HG03045 (cell line): Measurements from ENCODE around the gene ZNF454.

ENCODE experiments used
- ATAC-seq: cut with Tn5 transposase; IDR thresholded peaks from one replicate; pipeline ENCODE4 v1.9.1; 2021; ENCODE audit warnings: mild to moderate bottlenecking, moderate library complexity; ENCODE audit not compliant: unreplicated experiment

ZNF454 gene

DNA sequence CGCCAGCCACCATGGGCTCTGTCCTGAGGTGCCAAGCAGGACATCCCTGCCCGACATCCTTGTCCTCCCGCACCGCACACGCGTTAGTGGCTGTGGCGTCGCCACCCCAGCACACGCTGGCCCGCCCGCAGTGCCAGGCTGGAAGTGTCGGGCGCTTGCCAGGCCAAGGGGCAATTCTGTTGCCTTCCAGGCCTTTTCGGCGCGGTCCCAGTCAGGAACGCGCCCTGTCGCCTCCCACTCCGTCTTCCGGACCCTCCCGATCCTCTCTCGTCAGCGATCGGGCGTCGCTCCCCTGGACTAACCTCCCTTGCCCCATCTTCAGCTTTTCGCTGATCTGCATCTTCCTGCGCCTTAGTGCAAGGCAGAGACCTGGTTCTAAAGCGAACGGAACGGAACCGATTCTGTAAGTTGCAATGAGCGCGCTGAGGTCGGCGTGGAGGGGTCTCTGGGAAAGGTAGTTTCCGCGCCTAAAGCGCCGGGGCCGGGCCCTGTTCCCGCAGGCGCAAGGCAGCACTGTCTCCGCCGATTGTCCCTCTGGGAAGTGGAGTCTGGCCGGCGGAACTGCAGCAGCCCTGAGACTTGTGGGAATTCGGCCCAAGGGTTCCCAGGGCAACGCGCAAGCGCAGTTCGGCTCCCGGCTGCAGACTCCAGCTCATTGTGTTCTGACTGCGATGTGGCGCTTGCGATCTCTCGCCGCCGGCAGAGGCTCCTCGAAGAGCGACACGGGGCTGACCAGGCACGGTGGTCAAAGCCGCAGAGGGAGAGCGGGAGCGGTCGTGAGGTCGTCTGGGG lies at the start of gene ZNF454:
TSS of gene ZNF454 (plus strand) at position 630 of the 792 bp plus-strand sequence. CDS start 1,594 bp downstream, outside the sequence.
- ATAC-seq: no peak

DNA sequence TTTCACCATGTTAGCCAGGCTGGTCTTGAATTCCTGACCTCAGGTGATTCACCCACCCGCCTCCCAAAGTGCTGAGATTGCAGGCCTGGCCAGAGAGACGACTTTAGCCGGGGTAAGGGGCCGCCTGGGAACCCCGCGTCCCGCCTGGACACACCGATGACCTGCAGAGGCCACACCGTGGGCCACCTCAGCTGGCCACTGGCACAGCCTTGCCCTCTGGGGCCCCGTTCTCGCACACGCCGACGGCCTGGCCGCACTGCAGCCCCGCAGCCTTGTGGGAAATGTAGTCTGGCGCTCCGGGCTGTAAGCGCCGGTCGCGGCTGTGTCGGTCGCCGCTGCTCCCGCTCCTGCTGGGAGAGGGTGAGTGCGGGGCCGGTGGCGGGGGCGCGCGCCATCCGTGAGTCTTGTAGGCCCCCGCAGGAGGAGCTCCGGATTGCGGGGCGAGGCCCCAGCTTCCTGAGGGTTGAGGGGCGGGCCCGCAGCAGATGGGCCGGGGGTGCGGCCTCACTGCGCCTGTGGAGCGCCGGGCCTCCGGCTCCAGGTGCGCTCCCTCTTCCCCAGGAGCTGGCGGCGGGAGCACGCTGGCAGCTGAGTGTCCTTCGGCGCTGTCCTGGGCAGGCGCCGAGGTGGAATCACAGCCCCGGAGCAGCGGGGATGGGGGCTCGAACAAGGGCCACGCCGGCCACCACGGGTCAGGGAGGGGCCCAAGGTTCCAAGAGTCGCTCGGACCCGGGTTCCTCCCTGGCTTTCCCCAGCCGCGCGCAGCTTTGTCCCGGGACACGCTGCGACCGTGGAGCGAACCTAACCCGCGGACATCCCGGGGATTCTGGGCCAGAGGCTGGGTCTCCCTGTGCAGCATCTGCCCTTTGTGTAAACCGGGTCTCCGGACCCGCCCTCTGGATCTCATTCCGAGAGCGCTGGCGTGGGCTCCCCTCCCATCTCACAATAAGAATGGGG lies 45.1 kb upstream of the ZNF454 start, which contains the start of gene ZFP2:
TSS of gene ZFP2 (plus strand) at position 299 of the 957 bp plus-strand sequence. CDS start 35,401 bp downstream, outside the sequence.
- ATAC-seq: no peak

DNA sequence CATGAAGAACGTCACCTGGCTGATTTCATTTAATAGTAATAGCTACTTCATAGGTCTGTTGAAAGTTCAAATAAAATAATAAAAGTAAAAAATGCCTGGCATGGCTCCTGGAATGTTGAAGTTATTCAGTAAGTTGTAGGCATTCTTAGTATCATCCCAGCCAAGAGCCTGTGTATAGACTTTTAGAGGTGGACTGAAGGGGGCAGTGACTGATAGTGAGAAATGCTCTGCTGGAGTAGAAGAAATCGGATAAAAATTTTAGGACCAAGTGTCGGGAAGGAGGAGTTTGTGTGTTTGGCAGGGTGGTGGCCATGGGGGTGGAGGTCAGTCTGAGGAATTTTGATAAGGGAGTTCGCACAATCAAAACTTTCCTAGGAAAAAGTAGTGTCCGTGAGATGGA lies 41.7 kb upstream of the ZNF454 start:
- no peak for ATAC-seq

DNA sequence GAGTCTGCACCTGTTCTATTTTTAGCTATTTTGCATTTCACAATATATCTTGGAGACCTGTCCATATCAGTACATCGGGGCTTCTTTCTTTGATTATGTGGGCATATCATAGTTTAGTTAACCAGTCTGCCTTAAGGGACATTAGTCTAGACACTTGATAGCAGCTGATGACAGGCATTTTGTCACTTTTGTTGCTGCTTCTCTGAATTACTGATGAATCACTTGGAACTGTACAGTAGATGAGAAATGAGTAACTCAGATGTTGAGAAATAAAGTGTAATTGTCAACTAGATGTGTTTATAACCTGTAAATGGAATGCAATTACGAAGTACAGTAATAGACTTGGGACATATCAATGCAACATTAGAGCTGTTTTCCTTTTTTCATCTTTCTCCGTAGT lies 38.1 kb upstream of the ZNF454 start:
- ATAC-seq: no peak

DNA sequence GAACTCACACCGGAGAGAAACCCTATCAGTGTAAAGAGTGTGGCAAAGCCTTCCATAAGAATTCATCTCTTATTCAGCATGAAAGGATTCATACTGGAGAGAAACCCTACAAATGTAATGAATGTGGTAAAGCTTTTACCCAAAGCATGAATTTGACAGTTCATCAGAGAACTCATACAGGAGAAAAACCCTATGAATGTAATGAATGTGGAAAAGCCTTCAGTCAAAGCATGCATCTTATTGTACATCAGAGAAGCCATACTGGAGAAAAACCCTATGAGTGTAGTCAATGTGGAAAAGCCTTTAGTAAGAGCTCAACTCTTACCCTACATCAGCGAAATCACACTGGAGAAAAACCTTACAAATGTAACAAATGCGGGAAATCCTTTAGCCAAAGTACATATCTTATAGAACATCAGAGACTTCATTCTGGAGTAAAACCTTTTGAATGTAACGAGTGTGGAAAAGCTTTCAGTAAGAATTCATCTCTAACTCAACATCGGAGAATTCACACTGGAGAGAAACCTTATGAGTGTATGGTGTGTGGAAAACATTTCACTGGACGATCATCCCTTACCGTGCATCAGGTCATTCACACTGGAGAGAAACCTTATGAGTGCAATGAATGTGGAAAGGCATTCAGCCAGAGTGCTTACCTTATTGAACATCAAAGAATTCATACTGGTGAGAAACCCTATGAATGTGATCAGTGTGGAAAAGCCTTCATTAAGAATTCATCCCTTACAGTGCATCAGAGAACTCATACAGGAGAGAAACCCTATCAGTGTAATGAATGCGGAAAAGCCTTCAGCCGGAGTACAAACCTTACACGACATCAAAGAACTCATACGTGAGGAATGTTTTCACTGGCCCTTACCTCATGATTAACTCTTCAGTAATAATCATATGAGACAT lies 8.9 kb upstream of the ZNF454 start:
- ATAC-seq: no peak

DNA sequence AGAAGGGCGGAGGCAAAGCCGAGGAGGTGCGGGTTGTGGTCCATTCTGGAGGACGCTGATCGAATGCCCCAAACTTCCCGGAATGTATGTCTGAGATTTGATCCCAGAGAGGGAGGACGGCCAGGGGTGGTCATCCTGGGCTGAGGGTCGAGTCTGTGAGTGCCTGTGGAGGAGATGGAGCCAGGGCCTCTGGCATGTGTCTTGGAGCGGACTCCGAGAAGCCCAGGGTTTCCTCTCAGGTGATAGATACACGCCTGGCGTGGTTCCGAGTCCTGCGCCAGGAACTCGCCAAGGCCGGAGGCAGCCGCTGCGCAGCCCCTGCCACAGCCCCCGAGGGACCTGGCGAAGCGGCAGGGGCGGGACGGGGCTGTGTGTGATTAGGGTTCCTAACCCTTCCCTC lies 363 bp downstream of the ZNF454 start:
- ATAC-seq: no peak

DNA sequence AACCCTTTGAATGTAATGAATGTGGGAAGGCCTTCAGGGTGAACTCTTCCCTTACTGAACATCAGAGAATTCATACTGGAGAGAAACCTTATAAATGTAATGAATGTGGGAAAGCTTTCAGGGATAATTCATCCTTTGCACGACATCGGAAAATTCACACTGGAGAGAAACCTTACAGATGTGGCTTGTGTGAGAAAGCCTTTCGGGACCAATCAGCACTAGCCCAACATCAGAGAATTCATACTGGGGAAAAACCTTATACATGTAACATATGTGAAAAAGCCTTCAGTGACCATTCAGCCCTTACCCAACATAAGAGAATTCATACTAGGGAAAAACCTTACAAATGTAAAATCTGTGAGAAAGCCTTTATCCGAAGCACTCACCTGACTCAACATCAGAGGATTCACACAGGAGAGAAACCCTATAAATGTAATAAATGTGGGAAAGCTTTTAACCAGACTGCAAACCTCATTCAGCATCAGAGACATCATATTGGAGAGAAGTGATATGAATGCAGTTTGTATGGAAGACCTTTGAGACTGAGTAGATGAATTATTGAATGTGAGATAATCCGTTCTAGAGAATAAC lies 24.6 kb downstream of the ZNF454 start:
- no peak for ATAC-seq

DNA sequence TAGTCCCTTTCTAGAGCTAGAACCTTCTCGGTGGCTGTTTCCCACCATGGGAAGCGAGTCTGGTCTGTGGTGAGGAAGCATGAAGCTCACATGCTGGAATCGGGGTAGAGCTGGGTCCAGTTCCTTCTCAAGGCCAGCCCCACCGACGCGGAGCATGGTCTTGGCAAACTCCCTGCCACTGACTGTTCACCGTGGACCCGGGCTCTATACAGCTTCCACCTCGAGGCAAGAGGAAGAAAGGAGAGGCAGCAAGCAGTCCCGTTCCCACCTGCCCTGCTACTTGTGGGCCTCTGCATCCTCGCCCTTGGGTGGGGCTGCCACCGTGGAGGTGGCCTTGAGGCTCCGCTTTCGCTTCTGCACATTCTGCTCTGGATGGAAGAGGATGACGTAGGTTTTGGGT lies 40.4 kb downstream of the ZNF454 start:
- no peak for ATAC-seq

DNA sequence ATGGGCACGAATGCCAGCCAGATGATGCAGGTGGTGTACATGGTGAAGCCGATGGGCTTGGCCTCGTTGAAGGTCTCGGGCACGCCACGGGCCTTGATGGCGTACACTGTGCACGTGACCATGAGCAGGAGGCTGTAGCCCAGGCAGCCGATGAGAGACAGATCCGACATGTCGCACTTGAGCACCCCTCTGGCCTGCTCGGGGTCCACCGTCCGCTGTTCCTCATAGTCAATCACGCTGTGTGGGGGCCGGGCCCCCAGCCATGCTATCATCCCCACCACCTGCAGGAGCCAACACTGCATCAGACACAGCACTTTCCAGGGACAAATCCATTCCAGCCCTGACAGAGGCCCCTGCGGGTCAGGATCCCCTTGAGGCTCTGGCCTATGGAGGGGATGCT lies 41.9 kb downstream of the ZNF454 start:
- ATAC-seq: no peak

DNA sequence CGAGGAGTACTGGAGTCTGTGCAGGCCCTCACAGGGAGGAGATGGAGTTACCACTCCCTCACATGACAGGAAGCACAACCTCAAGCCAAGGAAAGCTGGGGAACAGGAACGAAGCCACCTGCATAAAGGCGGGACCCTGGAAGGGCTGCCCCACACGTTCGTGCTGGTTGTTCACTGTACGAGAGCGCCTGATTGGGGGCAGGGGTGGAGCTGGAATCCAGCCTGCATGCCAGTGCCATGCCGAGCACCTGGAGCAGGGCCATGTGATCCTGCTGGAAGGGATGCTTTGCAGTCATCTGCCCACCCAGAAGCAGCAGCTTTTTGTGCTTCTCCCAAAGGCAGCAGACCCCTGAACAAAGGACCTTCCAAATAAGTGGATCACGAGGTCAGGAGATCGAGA lies 42.7 kb downstream of the ZNF454 start:
- no peak for ATAC-seq

DNA sequence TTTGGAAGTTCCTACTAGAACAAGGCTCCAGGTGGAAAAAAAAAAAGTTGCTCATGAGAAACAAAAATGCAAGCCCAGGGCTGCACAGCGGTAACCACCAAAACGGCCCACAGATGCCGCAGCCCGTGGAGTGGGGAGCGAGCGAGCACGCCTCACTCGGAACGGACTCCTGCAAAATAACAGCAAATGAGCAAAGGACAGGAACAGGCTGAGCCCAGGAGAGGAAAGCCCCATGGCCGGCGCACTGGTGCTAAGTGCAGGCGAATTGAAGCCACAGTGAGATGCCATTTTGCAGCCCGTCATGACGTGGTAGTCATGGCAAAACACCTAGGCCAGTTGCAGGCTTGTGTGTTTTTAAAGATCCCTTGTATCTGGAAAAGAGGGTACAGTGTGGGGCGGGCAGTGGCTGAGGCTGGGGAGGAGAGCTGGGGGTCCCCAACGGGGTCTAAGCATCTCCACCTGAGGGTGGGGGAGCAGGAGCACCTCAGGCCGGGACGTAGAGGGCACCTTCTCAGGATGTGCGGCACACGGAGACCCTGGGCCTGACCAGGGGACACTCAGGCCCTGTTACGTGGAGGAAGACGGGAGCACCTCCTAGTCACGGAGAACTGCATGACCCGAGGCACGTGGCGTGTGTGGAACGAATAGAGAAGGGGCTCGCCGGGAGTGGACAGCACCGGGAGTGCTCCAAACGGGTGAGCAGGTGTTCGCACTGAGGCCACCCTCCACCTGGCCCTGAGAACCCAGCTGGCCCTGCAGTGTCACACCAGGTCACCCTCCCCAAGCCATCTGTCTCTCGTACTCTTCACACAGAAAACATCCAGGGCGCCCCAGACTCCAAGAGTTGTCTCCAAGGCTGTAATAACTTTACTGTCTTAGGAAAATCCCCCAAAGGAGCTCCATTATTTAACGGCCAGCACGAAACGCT lies 43.4 kb downstream of the ZNF454 start:
- no peak for ATAC-seq

DNA sequence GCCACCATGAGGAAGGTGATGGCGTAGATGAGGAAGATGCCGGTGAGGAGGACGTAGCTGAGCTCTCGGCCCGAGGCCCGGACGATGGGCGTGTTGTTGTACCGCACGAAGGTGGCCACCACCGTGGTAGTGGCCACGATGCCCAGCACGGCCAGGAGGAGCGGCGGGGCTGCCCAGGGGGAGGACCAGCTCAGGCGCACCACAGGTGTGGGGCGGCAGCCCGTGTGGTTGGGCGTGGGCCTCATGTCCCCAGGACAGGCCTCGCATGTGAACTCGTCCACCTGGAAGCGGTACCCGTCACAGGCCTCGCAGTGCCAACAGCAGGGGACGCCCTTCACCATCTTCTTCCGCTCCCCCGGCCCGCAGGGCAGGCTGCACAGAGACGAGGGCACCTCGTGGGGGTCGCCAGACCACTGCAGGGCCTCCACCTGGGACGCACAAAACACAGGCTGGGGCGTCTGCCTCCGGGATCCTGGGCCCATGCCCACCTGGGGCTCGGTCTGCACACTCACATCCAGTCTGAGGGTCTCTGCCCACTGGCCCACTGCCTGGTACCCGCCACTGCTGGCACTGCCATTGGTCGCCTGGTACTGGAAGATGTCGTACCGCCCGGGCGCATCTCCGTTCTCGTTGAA lies 45.4 kb downstream of the ZNF454 start:
- no peak for ATAC-seq

DNA sequence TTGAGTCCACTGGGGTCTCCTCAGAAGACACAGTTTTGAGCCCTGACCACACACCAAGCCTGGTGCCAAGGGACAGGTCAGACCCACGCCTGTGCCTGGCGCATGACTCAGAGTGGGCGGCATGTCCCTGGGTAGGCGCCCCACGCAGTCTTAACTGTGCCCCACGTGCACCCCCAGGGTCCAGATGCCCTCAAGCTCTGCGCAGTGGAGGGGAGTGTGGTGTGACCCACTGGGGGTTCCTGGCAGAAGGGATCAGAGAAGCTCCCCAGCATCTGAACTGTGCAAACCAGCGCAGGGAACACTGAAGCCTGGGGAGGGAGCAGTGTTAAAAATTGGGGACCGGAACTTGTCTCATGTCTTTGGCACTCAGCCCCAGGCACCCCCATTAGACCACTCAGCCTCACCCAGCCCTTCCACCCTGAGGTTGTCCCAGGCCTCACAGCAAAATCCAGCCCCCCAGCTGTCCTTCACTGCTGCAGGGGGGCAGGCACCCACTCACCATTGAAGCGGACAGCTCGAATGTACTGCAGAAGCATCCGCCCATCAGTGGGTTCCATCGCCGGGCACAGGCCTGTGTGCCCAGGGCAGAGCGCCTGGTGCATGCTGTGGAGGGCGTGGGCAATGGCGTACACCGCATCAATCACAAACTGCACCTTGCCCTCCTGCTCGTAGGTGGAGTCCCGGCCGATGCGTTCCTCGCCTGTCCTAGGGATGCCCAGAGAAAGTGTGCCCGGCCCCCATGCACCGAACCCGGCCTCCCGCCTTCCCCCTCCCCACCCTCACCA lies 47.6 kb downstream of the ZNF454 start:
- no peak for ATAC-seq

DNA sequence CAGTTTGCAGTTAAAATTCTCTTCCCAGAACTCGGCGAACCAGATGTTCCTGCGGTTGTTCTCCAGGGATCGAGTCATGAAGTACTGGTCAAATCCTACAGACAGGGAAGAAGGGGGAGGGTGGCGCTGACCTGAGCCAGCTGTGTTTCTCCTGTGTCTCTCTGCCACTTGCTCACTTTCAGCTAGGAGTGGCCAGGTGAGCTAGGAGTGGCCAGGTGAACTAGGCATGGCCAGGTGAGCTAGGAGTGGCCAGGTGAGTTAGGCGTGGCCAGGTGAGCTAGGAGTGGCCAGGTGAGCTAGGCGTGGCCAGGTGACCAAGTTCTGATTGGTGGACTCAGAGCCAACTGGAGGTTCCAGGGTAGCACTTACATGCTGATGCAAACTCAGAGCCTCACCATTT lies 48.3 kb downstream of the ZNF454 start:
- no peak for ATAC-seq

DNA sequence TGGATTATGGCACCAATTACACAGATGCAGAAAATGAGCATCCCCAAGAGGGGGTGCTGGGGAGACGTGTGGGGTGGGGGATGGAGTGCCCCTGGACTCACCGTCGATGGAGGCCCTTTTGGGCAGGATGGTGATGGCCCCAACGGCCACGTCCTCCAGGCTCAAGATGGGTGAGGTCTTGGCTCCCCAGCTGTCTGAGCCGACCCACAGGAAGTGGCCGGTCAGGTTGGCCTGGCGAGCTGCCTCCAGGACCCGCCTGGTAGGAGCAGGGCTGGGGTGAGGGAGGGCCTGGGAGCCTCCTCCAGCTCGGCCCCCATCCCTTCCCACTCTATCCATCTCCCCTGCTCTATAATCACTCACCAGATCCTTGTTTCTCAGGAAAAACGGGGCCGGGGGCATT lies 49.5 kb downstream of the ZNF454 start:
- ATAC-seq: no peak

DNA sequence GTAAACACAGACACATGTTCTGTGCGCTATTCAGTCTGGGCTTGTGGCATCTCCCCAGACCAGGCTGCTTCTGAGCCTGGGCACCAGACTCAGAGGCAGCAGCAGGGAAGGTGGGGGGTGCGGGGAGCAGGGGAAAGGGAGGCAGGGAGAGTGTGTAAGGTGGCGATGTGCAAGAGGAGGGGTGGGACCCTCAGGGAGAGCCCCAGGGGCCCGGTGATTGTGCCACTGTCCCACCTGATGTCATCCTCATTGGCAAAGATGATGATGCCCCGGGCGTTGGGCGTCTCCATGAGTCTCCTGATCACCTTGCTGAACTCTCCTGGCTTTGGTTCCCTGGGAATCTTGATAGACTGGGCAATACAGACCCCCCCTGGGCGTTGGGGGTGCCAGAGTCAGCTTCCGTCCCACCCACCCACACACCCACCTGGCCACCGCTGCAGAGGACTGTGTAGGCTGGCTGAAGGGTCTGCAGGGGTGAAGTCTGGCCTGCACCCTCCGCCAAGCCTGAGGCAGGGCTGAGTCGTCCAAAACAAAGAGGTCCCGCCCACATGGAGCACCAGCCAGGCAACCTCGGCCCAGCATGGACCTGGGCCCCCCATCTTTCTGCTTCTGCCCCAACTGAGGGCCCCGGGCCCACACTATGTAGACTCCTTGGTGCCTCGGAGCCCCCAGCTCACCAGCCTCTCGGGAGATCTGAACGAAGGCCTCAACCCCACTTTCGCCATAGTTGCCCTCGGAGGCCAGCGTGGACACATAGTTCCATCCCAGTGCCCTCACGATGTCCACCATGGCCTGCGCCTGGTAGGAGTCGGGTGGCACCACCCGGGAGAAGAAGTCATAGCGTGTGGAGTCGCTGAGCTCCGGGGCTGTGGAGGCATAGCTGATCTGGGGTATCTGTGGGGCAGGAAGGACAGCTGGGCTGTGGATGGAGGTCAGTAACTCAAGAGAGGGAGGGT lies 50.5 kb downstream of the ZNF454 start:
- no peak for ATAC-seq
